IMR-90 (cell line): ENCODE measurements around the gene WWC2. TPM values are rescaled to one million over a fixed set of nuclear protein-coding genes. Genes with fewer than 3 reads are reported as not detected.

Source experiments
- ATAC-seq: fragments of 200-7000 bp; cut with Tn5 transposase; 2 replicates; pipeline ENCODE4 v1.9.1; 2020; ENCODE audit warnings: low read depth, mild to moderate bottlenecking, moderate library complexity
- BruUV-seq: library from RNA; stranded (reverse); fragments of 400-500 nt; replicated peaks from 2 replicates; lab custom pipeline; 2021; lab: Mats Ljungman, UMichigan
- CTCF ChIA-PET: fragments of 300-600 bp; formaldehyde crosslinking; extraction: SDS; loops from one replicate; lab custom pipeline; 2021; ENCODE audit warnings: antibody characterized with exemption; lab: Yijun Ruan, JAX
- POLR2A ChIA-PET: fragments of 300-600 bp; sonication (Branson Sonifier 250); formaldehyde crosslinking; loops from one replicate; lab custom pipeline; 2022; ENCODE audit warnings: antibody characterized with exemption; ENCODE audit not compliant: unreplicated experiment; lab: Charles Lee
- DNase-seq: peaks from one replicate; pipeline ENCODE4 v3.0.0; 2013
- H2AFZ ChIP-seq: replicated peaks from 2 replicates; pipeline ENCODE3; 2013; ENCODE audit warnings: low read length, mild to moderate bottlenecking; ENCODE audit not compliant: poor library complexity
- H2AK5ac ChIP-seq: 2 replicates; pipeline ENCODE4 v1.6.1; 2013; ENCODE audit warnings: low read depth, low read length, inconsistent platforms
- H2AK9ac ChIP-seq: replicated peaks from 2 replicates; pipeline ENCODE3; 2013; ENCODE audit warnings: mild to moderate bottlenecking, low read depth, low read length, moderate library complexity; ENCODE audit not compliant: poor library complexity
- H2BK120ac ChIP-seq: 2 replicates; pipeline ENCODE4 v1.6.1; 2013; ENCODE audit warnings: low read depth, low read length, inconsistent platforms
- H2BK15ac ChIP-seq: 3 replicates; pipeline ENCODE4 v1.6.1; 2013; ENCODE audit warnings: low read depth, low read length, inconsistent platforms
- H2BK20ac ChIP-seq: 2 replicates; pipeline ENCODE4 v1.6.1; 2013; ENCODE audit warnings: low read depth, mild to moderate bottlenecking, inconsistent platforms, low read length, moderate library complexity
- H2BK5ac ChIP-seq: 2 replicates; pipeline ENCODE4 v1.6.1; 2013; ENCODE audit warnings: mild to moderate bottlenecking, low read depth, low read length, inconsistent platforms; ENCODE audit not compliant: poor library complexity, severe bottlenecking
- H3K14ac ChIP-seq: replicated peaks from 2 replicates; pipeline ENCODE4 v1.6.1; 2013; ENCODE audit warnings: low read depth, low read length, inconsistent platforms
- H3K18ac ChIP-seq: 2 replicates; pipeline ENCODE4 v1.6.1; 2013; ENCODE audit warnings: low read depth, low read length, control low read depth
- H3K23ac ChIP-seq: 2 replicates; pipeline ENCODE4 v1.6.1; 2013; ENCODE audit warnings: low read depth, low read length, inconsistent platforms
- H3K27ac ChIP-seq: 2 replicates; pipeline ENCODE4 v1.5.1; 2013; ENCODE audit warnings: mild to moderate bottlenecking, control low read depth, low read length; ENCODE audit not compliant: insufficient read depth
- H3K27me3 ChIP-seq: 2 replicates; pipeline ENCODE4 v1.6.1; 2013; ENCODE audit warnings: low read length; ENCODE audit not compliant: control insufficient read depth, insufficient read depth
- H3K36me3 ChIP-seq: 2 replicates; pipeline ENCODE4 v1.6.1; 2013; ENCODE audit warnings: low read length, mixed read lengths; ENCODE audit not compliant: control insufficient read depth, insufficient read depth
- H3K4ac ChIP-seq: 2 replicates; pipeline ENCODE4 v1.6.1; 2013; ENCODE audit warnings: low read depth, low read length, inconsistent platforms
- H3K4me1 ChIP-seq: 2 replicates; pipeline ENCODE4 v1.6.1; 2013; ENCODE audit warnings: low read length, mixed read lengths; ENCODE audit not compliant: control insufficient read depth, insufficient read depth
- H3K4me2 ChIP-seq: 2 replicates; pipeline ENCODE4 v1.6.1; 2013; ENCODE audit warnings: low read depth, mild to moderate bottlenecking, control low read depth, low read length, moderate library complexity
- H3K4me3 ChIP-seq: 2 replicates; pipeline ENCODE4 v1.5.1; 2013; ENCODE audit warnings: low read depth, mild to moderate bottlenecking, control low read depth, low read length, moderate library complexity; ENCODE audit not compliant: insufficient read depth
- H3K56ac ChIP-seq: 2 replicates; pipeline ENCODE4 v1.6.1; 2013; ENCODE audit warnings: low read length, inconsistent platforms; ENCODE audit not compliant: insufficient read depth; ENCODE audit errors: extremely low read depth
- H3K79me1 ChIP-seq, 2 experiments: 2 replicates each; pipeline ENCODE4 v1.6.1; 2013; ENCODE audit warnings: low read length in 2 of 2, inconsistent platforms in 1 of 2, low read depth in 1 of 2
- H3K9ac ChIP-seq: 2 replicates; pipeline ENCODE4 v1.6.1; 2013; ENCODE audit warnings: low read depth, low read length, control low read depth
- H3K9me1 ChIP-seq: 2 replicates; pipeline ENCODE4 v1.6.1; 2013; ENCODE audit warnings: low read length, inconsistent platforms; ENCODE audit not compliant: insufficient read depth
- H3K9me3 ChIP-seq: 2 replicates; pipeline ENCODE4 v1.6.1; 2013; ENCODE audit warnings: low read length; ENCODE audit not compliant: control insufficient read depth, insufficient read depth
- H4K20me1 ChIP-seq: 2 replicates; pipeline ENCODE4 v1.6.1; 2013; ENCODE audit warnings: low read length, inconsistent platforms; ENCODE audit not compliant: insufficient read depth
- H4K5ac ChIP-seq: 2 replicates; pipeline ENCODE4 v1.6.1; 2013; ENCODE audit warnings: mild to moderate bottlenecking, low read depth, low read length, control low read depth
- H4K8ac ChIP-seq, 2 experiments: 2 replicates each; pipeline ENCODE4 v1.6.1; 2013; ENCODE audit warnings: low read depth in 2 of 2, low read length in 2 of 2, control low read depth in 1 of 2, inconsistent platforms in 1 of 2
- H4K91ac ChIP-seq: 2 replicates; pipeline ENCODE4 v1.6.1; 2013; ENCODE audit warnings: low read depth, low read length, inconsistent platforms; ENCODE audit not compliant: insufficient read depth
- BHLHE40 ChIP-seq: fragments of 150-350 bp; IDR thresholded peaks from 2 replicates; pipeline ENCODE4 v1.6.1; 2016; ENCODE audit warnings: mild to moderate bottlenecking, low read depth, low read length
- CEBPB ChIP-seq: IDR thresholded peaks from 2 replicates; pipeline ENCODE4 v1.6.1; 2012; ENCODE audit warnings: low read depth, low read length, improper control_type of control experiment
- CHD1 ChIP-seq: IDR thresholded peaks from 2 replicates; pipeline ENCODE4 v1.6.1; 2012; ENCODE audit warnings: low read depth, low read length, improper control_type of control experiment
- ELK1 ChIP-seq: fragments of 150-350 bp; IDR thresholded peaks from 2 replicates; pipeline ENCODE4 v1.6.1; 2016; ENCODE audit warnings: low read depth, mild to moderate bottlenecking, low read length, moderate library complexity, borderline replicate concordance
- FOS ChIP-seq: fragments of 150-350 bp; IDR thresholded peaks from 2 replicates; pipeline ENCODE4 v1.6.1; 2016; ENCODE audit warnings: low read depth, low read length
- MAFK ChIP-seq: IDR thresholded peaks from 2 replicates; pipeline ENCODE4 v1.6.1; 2012; ENCODE audit warnings: low read depth, low read length, improper control_type of control experiment
- MAZ ChIP-seq: IDR thresholded peaks from 2 replicates; pipeline ENCODE4 v1.6.1; 2012; ENCODE audit warnings: low read depth, mild to moderate bottlenecking, low read length, improper control_type of control experiment, moderate library complexity, borderline replicate concordance
- MXI1 ChIP-seq: IDR thresholded peaks from 2 replicates; pipeline ENCODE4 v1.6.1; 2012; ENCODE audit warnings: low read depth, mild to moderate bottlenecking, low read length, moderate library complexity, borderline replicate concordance
- NFE2L2 ChIP-seq: fragments of 150-350 bp; IDR thresholded peaks from 2 replicates; pipeline ENCODE4 v1.6.1; 2016; ENCODE audit warnings: low read depth, mild to moderate bottlenecking, low read length
- POLR2A ChIP-seq: IDR thresholded peaks from 2 replicates; pipeline ENCODE4 v1.6.1; 2012; ENCODE audit warnings: mild to moderate bottlenecking, low read depth, low read length
- RAD21 ChIP-seq: IDR thresholded peaks from 2 replicates; pipeline ENCODE4 v1.6.1; 2012; ENCODE audit warnings: low read length, improper control_type of control experiment
- RCOR1 ChIP-seq: IDR thresholded peaks from 2 replicates; pipeline ENCODE4 v1.6.1; 2012; ENCODE audit warnings: mild to moderate bottlenecking, low read length, improper control_type of control experiment; ENCODE audit not compliant: insufficient replicate concordance
- RFX5 ChIP-seq: IDR thresholded peaks from 2 replicates; pipeline ENCODE4 v1.8.0; 2012; ENCODE audit warnings: low read depth, mild to moderate bottlenecking, low read length, moderate library complexity
- SMC3 ChIP-seq: fragments of 150-350 bp; IDR thresholded peaks from 2 replicates; pipeline ENCODE4 v1.6.1; 2016; ENCODE audit warnings: low read depth, mild to moderate bottlenecking, antibody characterized with exemption, low read length, moderate library complexity
- WGBS, 2 experiments: methylation state at CpG; one replicate each; pipeline versions ENCODE4 v1.1.5 to v1.1.7; 2013; ENCODE audit warnings: missing lambda C conversion rate in 2 of 2; ENCODE audit not compliant: insufficient read length in 1 of 2; ENCODE audit errors: extremely low coverage in 2 of 2; 5-methylcytosine and 5-hydroxymethylcytosine counted together
- dilution Hi-C: fragments of 300-500 bp; cut with HindIII; formaldehyde crosslinking; loops from one replicate; pipeline ENCODE4 v1.14.3; 2018; ENCODE audit warnings: low sequenced_read_pairs; ENCODE audit not compliant: unreplicated experiment
- in situ Hi-C: fragments of 300-500 bp; cut with MboI; formaldehyde crosslinking; loops from 3 replicates; pipeline ENCODE4 v1.14.3; 2019; ENCODE audit warnings: low sequenced_read_pairs, inconsistent platforms, mixed read lengths
- intact Hi-C: fragments of 100-400 bp; cut with micrococcal nuclease; formaldehyde crosslinking; loops from 2 replicates; pipeline ENCODE4 v1.10.0; 2022
- polyA plus RNA-seq, 3 experiments: library from polyadenylated mRNA; depleted of rRNA; stranded (reverse); fragments of >200 nt; gene quantifications; 2 replicates each; pipeline ENCODE4 v1.2.3, GENCODE V29; 2012; ENCODE audit warnings: low replicate concordance in 1 of 3
- total RNA-seq: library from RNA; depleted of rRNA; stranded (reverse); fragments of >200 nt; gene quantifications from 2 replicates; pipeline ENCODE4 v1.2.3, GENCODE V29; 2012
- TF ChIP-seq, protein P1 (sequence below): conservative IDR thresholded peaks from 2 replicates; pipeline ENCODE4 v1.5.1; 2012; ENCODE audit warnings: mild to moderate bottlenecking, low read depth, low read length, improper control_type of control experiment
- TF ChIP-seq, protein P2 (sequence below): fragments of 150-350 bp; IDR thresholded peaks from 2 replicates; pipeline ENCODE4 v1.6.1; 2017; ENCODE audit warnings: mild to moderate bottlenecking, antibody characterized with exemption, low read length, low read depth

The WWC2 gene
- total and polyA plus RNA-seq, 2 of the 4 experiments (the other 2 are of a cell fraction), result 26.6 to 27.4 TPM

DNA sequence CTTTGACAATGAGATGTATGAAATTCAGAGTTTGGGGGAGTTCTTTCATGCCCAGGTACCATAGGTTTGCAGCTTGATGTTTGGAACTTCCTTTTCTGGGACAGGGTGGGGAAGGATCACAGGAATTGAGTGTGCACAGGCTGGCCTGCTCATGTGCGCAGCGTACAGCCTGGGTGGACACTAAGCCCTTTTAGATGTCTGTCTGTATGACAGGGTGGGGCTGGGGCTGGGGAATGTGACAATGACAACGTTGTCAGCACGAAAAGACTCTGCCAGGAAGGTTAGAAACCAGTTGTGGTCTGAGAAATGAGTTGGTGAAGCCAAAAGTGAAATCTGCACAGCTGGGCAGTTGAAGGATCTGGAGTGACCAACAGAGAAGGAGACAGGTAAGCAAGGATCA lies 47.4 kb downstream of the WWC2 start:
- no peak overlapping the region for H2BK5ac ChIP-seq
- H2BK20ac ChIP-seq, result no peak overlapping the region
- no peaks in the 10 kb centered on the region for H3K9me3 ChIP-seq
- H4K20me1 ChIP-seq, result peaks cover 49% of the 10 kb centered on the region
- no peaks in the 10 kb centered on the region for H3K36me3 ChIP-seq
- in situ Hi-C loops, result no loop called here
- TF ChIP-seq, protein P1, sequence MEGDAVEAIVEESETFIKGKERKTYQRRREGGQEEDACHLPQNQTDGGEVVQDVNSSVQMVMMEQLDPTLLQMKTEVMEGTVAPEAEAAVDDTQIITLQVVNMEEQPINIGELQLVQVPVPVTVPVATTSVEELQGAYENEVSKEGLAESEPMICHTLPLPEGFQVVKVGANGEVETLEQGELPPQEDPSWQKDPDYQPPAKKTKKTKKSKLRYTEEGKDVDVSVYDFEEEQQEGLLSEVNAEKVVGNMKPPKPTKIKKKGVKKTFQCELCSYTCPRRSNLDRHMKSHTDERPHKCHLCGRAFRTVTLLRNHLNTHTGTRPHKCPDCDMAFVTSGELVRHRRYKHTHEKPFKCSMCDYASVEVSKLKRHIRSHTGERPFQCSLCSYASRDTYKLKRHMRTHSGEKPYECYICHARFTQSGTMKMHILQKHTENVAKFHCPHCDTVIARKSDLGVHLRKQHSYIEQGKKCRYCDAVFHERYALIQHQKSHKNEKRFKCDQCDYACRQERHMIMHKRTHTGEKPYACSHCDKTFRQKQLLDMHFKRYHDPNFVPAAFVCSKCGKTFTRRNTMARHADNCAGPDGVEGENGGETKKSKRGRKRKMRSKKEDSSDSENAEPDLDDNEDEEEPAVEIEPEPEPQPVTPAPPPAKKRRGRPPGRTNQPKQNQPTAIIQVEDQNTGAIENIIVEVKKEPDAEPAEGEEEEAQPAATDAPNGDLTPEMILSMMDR, result no peak
- TF ChIP-seq RAD21, result no peak
- no peak for TF ChIP-seq ELK1
- no peak for TF ChIP-seq FOS
- no peak for TF ChIP-seq CHD1
- no peak for TF ChIP-seq RCOR1
- no peak for TF ChIP-seq MXI1
- no peak for TF ChIP-seq MAZ
- TF ChIP-seq, protein P2, sequence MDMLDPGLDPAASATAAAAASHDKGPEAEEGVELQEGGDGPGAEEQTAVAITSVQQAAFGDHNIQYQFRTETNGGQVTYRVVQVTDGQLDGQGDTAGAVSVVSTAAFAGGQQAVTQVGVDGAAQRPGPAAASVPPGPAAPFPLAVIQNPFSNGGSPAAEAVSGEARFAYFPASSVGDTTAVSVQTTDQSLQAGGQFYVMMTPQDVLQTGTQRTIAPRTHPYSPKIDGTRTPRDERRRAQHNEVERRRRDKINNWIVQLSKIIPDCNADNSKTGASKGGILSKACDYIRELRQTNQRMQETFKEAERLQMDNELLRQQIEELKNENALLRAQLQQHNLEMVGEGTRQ, result no peak
- TF ChIP-seq POLR2A, result no peak
- no peak for TF ChIP-seq SMC3
- TF ChIP-seq NFE2L2, result no peak
- no peak for TF ChIP-seq BHLHE40
- no peak for TF ChIP-seq MAFK
- TF ChIP-seq CEBPB, result no peak
- no peak for TF ChIP-seq RFX5
- H3K4me2 ChIP-seq, result no peak overlapping the region
- dilution Hi-C loops, result no loop called here
- H3K4me3 ChIP-seq, result no peak overlapping the region
- H2AK9ac ChIP-seq, result no peak overlapping the region
- H2AFZ ChIP-seq, result no peak overlapping the region
- no peak overlapping the region for H4K91ac ChIP-seq
- H3K9me1 ChIP-seq, result peaks cover 8% of the 10 kb centered on the region
- intact Hi-C loops, result no loop called here
- H3K23ac ChIP-seq, result no peak overlapping the region
- no peaks in the 10 kb centered on the region for H3K27me3 ChIP-seq
- H4K5ac ChIP-seq, result no peak overlapping the region
- no peak overlapping the region for H3K4ac ChIP-seq
- DNase-seq, result no peak
- ChIA-PET CTCF (no interaction called here), POLR2A (no interaction called here)
- no peak overlapping the region for H3K27ac ChIP-seq
- H3K4me1 ChIP-seq, result peaks cover 8% of the 10 kb centered on the region
- no peak overlapping the region for H4K8ac ChIP-seq
- no TSS peak for BruUV-seq
- no peak overlapping the region for H3K18ac ChIP-seq
- no peak overlapping the region for H2BK120ac ChIP-seq
- H3K79me1 ChIP-seq, result peaks cover 27 to 63% of the 10 kb centered on the region in 2 experiments
- no peak overlapping the region for H3K56ac ChIP-seq
- H3K9ac ChIP-seq, result no peak overlapping the region
- no peak overlapping the region for H2AK5ac ChIP-seq
- ATAC-seq, result no peak
- no peak overlapping the region for H3K14ac ChIP-seq
- no peak overlapping the region for H2BK15ac ChIP-seq
- 86% methylated on average over 4 of the region's 4 CpGs; no CpG with 5 or more reads in 1 of the 2 experiments for WGBS, 2 experiments
